ENCODE measurements around the gene NRL. TPM values are rescaled to one million over a fixed set of nuclear protein-coding genes. Genes with fewer than 3 reads are reported as not detected.

NRL gene
- total RNA-seq, 4 donors from 2014 or later: 1.1 to 2.9 (median 1.6) TPM; not detected in 1

- in situ Hi-C loops (cut with MboI; ENCODE audit: low pct_ligation_motif_present in 1 of 4, low pct_unique_long_range_greater_than_20kb in 1 of 4, low sequenced_read_pairs in 3 of 4): no loop called here
- H3K27me3 ChIP-seq: no peaks in the 10 kb centered on the region
- intact Hi-C loops (cut with DNase I; ENCODE audit: low total_unique reads): no loop called here
- no peak for TF ChIP-seq CTCF (IDR thresholded peaks at IDR 0.05)
- TF ChIP-seq POLR2AphosphoS5 (IDR thresholded peaks at IDR 0.05): no peak
- no peak for TF ChIP-seq EP300 (IDR thresholded peaks at IDR 0.05; ENCODE audit: low read depth)
- no peak for TF ChIP-seq POLR2A (IDR thresholded peaks at IDR 0.05)
- H3K4me3 ChIP-seq: no peak overlapping the region
- no peaks in the 10 kb centered on the region for H3K4me1 ChIP-seq
- no peak overlapping the region for H3K27ac ChIP-seq
- no peaks in the 10 kb centered on the region for H3K9me3 ChIP-seq
- no peak for DNase-seq
- 91% methylated on average over 8 of the region's 8 CpGs; no CpG with 5 or more reads in 1 of the 2 donors for WGBS, 2 donors (ENCODE audit: low coverage in 1 of 2)
- peaks cover 0 to 59% (median 24%) of the 10 kb centered on the region in 4 donors for H3K36me3 ChIP-seq
These were observed 8.1 kb upstream of the NRL start for GRCh38 chr14:24122898-24123297.

GRCh38 chr14:24122416-24122815 lies 7.7 kb upstream of the NRL start:
- TF ChIP-seq POLR2A (IDR thresholded peaks at IDR 0.05) (no peak), CTCF (IDR thresholded peaks at IDR 0.05) (no peak), POLR2AphosphoS5 (IDR thresholded peaks at IDR 0.05) (no peak), EP300 (IDR thresholded peaks at IDR 0.05; ENCODE audit: low read depth) (no peak)
- in situ Hi-C loops (cut with MboI; ENCODE audit: low pct_ligation_motif_present in 1 of 4, low pct_unique_long_range_greater_than_20kb in 1 of 4, low sequenced_read_pairs in 3 of 4): no loop called here

DNA sequence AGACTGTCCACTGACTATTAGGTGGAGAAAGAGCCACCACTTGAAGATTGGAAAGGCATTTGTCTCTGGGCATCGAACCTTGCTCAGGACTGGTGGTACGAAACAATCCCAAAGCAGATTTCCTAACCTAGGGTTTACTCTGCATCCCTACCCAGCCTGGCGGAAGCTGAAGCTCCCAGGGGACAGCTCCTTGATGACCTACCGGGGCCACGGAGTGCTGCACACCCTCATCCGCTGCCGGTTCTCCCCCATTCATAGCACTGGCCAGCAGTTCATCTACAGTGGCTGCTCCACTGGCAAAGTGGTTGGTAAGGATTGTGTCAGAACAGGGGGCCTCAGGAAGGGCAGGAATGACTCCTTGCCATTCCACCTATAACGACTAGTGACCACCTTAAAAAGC lies 6.5 kb upstream of the NRL start:
- TF ChIP-seq CTCF (IDR thresholded peaks at IDR 0.05) (no peak), EP300 (IDR thresholded peaks at IDR 0.05; ENCODE audit: low read depth) (no peak), POLR2A (IDR thresholded peaks at IDR 0.05) (no peak), POLR2AphosphoS5 (IDR thresholded peaks at IDR 0.05) (no peak)
- no peak overlapping the region for H3K4me3 ChIP-seq
- in situ Hi-C loops (cut with MboI; ENCODE audit: low pct_ligation_motif_present in 1 of 4, low pct_unique_long_range_greater_than_20kb in 1 of 4, low sequenced_read_pairs in 3 of 4) (no loop called here), intact Hi-C loops (cut with DNase I; ENCODE audit: low total_unique reads) (no loop called here)
- peaks cover 0 to 62% (median 26%) of the 10 kb centered on the region in 4 donors for H3K36me3 ChIP-seq
- no peak overlapping the region for H3K27ac ChIP-seq
- no peaks in the 10 kb centered on the region for H3K27me3 ChIP-seq
- no peak for DNase-seq
- H3K9me3 ChIP-seq: no peaks in the 10 kb centered on the region
- 96% methylated on average over 8 of the region's 8 CpGs; no CpG with 5 or more reads in 1 of the 2 donors for WGBS, 2 donors (ENCODE audit: low coverage in 1 of 2)
- peaks cover 3 to 5% (median 4%) of the 10 kb centered on the region in 4 donors for H3K4me1 ChIP-seq

More at GRCh38 chr14:24122416-24122815, 7.7 kb upstream of the NRL start:
- H3K9me3 ChIP-seq: no peaks in the 10 kb centered on the region
- H3K36me3 ChIP-seq: peaks cover 0 to 62% (median 26%) of the 10 kb centered on the region in 4 donors
- DNase-seq: no peak
- no peak overlapping the region for H3K27ac ChIP-seq
- H3K4me1 ChIP-seq: no peaks in the 10 kb centered on the region
- intact Hi-C loops (cut with DNase I; ENCODE audit: low total_unique reads): no loop called here
- H3K27me3 ChIP-seq: no peaks in the 10 kb centered on the region
- WGBS, 2 donors (ENCODE audit: low coverage in 1 of 2): 94% methylated on average over 4 of the region's 4 CpGs; no CpG with 5 or more reads in 1 of the 2 donors
- H3K4me3 ChIP-seq: no peak overlapping the region

- Histone ChIP-seq H3K4me3 (no peak overlapping the region), H3K4me1 (peaks cover 11 to 13% (median 11%) of the 10 kb centered on the region in 4 donors), H3K27me3 (no peaks in the 10 kb centered on the region), H3K27ac (no peak overlapping the region), H3K36me3 (peaks cover 0 to 62% (median 26%) of the 10 kb centered on the region in 4 donors), H3K9me3 (no peaks in the 10 kb centered on the region)
- 97% methylated on average over 6 of the region's 6 CpGs; no CpG with 5 or more reads in 1 of the 2 donors for WGBS, 2 donors (ENCODE audit: low coverage in 1 of 2)
- no peak for TF ChIP-seq EP300 (IDR thresholded peaks at IDR 0.05; ENCODE audit: low read depth)
- in situ Hi-C loops (cut with MboI; ENCODE audit: low pct_ligation_motif_present in 1 of 4, low pct_unique_long_range_greater_than_20kb in 1 of 4, low sequenced_read_pairs in 3 of 4) (no loop called here), intact Hi-C loops (cut with DNase I; ENCODE audit: low total_unique reads) (no loop called here)
- DNase-seq: no peak
These were observed 4.9 kb upstream of the NRL start for GRCh38 chr14:24119691-24120090.

DNA sequence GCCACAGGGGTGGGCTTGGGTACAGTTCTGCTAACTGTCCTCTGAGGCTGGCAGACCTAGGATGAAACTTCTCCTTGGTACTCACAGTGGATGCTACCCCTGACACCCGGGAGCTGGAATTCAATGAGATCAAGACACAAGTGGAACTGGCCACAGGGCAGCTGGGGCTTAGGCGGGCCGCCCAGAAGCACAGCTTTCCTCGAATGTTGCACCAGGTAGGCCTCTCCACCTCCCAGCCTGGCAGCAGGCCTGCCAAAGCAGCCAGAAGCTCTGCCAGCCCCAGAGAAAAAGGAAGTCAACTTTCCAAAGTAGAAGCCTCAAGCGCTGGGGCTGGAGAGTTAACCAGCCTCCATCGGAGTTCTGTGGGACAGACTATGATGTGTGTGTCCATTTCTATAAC lies 2.4 kb upstream of the NRL start:
- peaks cover 0 to 44% (median 21%) of the 10 kb centered on the region in 4 donors for H3K36me3 ChIP-seq
- intact Hi-C loops (cut with DNase I; ENCODE audit: low total_unique reads): no loop called here
- H3K4me1 ChIP-seq: peaks cover 11 to 18% (median 17%) of the 10 kb centered on the region in 4 donors
- H3K27ac ChIP-seq: no peak overlapping the region
- H3K4me3 ChIP-seq: no peak overlapping the region
- in situ Hi-C loops (cut with MboI; ENCODE audit: low pct_ligation_motif_present in 1 of 4, low pct_unique_long_range_greater_than_20kb in 1 of 4, low sequenced_read_pairs in 3 of 4): no loop called here
- no peaks in the 10 kb centered on the region for H3K9me3 ChIP-seq
- H3K27me3 ChIP-seq: no peaks in the 10 kb centered on the region
- 98% methylated on average over 6 of the region's 6 CpGs; no CpG with 5 or more reads in 1 of the 2 donors for WGBS, 2 donors (ENCODE audit: low coverage in 1 of 2)
- TF ChIP-seq POLR2AphosphoS5 (IDR thresholded peaks at IDR 0.05) (no peak), EP300 (IDR thresholded peaks at IDR 0.05; ENCODE audit: low read depth) (no peak), CTCF (IDR thresholded peaks at IDR 0.05) (no peak), POLR2A (IDR thresholded peaks at IDR 0.05) (no peak)
- no peak for DNase-seq

All from transverse colon (tissue), 4 donors.